Measurements from ENCODE around the gene DDX6. TPM values are rescaled to one million over a fixed set of nuclear protein-coding genes. Genes with fewer than 3 reads are reported as not detected.
"Not testable (repeated sequence)": the region's sequence is repeated elsewhere in the genome, so short reads cannot be mapped to it uniquely, and the experiment has no call there.

The DDX6 gene, protein sequence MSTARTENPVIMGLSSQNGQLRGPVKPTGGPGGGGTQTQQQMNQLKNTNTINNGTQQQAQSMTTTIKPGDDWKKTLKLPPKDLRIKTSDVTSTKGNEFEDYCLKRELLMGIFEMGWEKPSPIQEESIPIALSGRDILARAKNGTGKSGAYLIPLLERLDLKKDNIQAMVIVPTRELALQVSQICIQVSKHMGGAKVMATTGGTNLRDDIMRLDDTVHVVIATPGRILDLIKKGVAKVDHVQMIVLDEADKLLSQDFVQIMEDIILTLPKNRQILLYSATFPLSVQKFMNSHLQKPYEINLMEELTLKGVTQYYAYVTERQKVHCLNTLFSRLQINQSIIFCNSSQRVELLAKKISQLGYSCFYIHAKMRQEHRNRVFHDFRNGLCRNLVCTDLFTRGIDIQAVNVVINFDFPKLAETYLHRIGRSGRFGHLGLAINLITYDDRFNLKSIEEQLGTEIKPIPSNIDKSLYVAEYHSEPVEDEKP
- total RNA-seq: 100 to 1,000 TPM; 218 to 290 TPM
- total RNA-seq: 379 to 538 reads per million in 2 donors

DNA sequence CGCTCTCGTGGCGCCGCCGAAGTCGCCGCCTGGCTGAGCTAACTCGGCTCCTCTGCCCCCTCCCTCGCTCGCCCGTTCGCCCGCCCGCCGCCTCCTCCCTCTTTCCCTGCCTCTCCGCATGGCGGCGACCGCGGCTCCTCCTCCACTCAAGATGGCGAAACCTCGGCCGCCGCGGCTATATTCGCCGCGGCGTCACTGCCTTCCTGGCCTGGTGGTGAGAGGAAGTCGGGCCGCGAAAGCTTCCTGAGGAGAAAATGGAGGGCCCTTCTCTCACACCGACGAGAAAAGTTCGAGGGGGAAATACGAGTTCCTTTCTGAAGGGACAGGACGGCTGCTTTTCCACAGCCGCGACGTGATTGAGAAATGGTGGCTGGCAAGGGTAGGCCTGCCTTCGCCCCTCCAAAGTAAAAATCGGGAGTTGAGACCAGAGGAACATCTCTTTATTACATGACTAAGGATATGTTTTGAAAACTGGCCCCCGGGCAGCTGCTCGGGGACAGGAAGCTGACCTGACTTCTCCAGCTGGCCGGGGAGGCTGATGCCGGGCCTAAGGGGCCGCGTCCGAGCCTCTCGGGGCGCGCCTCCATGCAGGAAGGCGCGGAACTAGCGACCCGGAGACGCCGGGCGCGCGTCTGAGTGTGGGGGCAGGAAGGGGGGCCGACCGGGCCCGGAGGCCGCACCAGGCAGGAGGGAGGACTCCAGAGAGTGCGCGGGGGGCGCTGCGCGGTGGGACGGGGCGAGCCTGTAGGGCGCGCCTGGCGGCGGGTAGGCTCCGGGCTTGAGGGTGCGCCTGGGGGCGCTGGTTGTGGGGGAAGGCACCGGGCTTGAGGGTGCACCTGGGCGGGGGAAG lies at the start of gene DDX6:
Gene DDX6, minus strand, starts transcription at position 54 of the 850 bp plus-strand sequence. CDS start 4,913 bp downstream, outside the sequence.
- peaks cover 3% of the 10 kb centered on the region for H3K36me3 Mint-ChIP-seq (ENCODE audit: low read depth)
- H3K9me3 ChIP-seq (ENCODE audit: control insufficient read depth, low read length, poor library complexity, severe bottlenecking): no peaks in the 10 kb centered on the region
- H3K27me3 Mint-ChIP-seq: no peaks in the 10 kb centered on the region
- peak within 1 kb of the TSS; percentile 99 for H3K4me3 Mint-ChIP-seq
- peak; percentile 84 to 85 (median 84) for DNase-seq
- H3K27ac Mint-ChIP-seq: peak within 1 kb of the TSS; percentile 98
- H3K4me1 Mint-ChIP-seq: peaks cover 30% of the 10 kb centered on the region
- peak; percentile 72 for ATAC-seq

DNA sequence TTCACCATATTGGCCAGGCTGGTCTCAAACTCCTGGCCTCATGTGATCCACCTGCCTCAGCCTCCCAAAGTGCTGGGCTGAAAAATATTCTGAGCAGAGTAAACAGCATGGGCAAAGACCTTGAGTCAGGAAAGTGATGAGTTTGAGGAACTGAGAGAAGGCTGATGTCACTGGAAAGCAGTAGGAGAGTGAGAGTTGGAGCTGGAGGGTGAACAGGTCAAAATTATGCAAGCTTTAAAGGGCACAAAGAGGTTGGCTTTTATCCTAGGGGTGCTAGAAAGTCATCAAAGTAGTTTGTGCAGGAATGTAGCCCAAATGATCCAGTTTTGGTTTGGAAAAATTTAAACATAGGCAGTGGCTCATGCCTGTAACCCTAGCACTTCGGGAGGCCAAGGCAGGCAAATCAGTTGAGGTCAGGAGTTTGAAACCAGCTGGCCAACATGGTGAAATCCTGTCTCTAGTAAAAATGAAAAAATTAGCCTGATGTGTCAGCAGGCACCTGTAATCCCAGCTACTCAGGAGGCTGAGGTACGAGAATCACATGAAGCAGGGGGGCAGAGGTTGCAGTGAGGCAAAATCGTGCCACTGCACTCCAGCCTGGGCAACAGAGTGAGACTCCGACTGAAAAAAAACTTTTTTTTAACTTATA lies 48.1 kb upstream of the DDX6 start:
- Mint-ChIP-seq H3K27ac (no peak overlapping the region), H3K27me3 (no peaks in the 10 kb centered on the region), H3K4me3 (no peak overlapping the region), H3K36me3 (ENCODE audit: low read depth) (no peaks in the 10 kb centered on the region), H3K4me1 (peaks cover 20% of the 10 kb centered on the region)
- no peak for ATAC-seq
- no peaks in the 10 kb centered on the region for H3K9me3 ChIP-seq (ENCODE audit: control insufficient read depth, low read length, poor library complexity, severe bottlenecking)
- no peak for DNase-seq

DNA sequence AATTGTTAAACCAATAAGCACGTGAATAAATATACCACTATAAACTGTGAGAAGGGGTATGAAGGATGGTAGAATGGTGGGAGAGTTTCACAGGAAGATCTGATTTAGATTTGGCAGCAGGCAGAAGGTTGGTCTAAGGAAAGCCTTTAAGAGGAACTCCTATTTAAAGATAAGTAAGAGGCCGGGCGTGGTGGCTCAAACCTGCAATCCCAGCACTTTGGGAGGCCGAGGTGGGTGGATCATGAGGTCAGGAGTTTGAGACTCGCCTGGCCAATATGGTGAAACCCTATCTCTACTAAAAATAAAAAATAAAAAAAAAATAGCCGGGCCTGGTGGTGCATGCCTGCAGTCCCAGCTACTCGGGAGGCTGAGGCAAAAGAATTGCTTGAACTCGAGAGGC lies 46.9 kb upstream of the DDX6 start:
- Mint-ChIP-seq H3K36me3 (ENCODE audit: low read depth) (no peaks in the 10 kb centered on the region), H3K4me1 (peaks cover 20% of the 10 kb centered on the region), H3K4me3 (no peak overlapping the region), H3K27me3 (no peaks in the 10 kb centered on the region), H3K27ac (no peak overlapping the region)
- DNase-seq (no peak), ATAC-seq (no peak)
- no peaks in the 10 kb centered on the region for H3K9me3 ChIP-seq (ENCODE audit: control insufficient read depth, low read length, poor library complexity, severe bottlenecking)

DNA sequence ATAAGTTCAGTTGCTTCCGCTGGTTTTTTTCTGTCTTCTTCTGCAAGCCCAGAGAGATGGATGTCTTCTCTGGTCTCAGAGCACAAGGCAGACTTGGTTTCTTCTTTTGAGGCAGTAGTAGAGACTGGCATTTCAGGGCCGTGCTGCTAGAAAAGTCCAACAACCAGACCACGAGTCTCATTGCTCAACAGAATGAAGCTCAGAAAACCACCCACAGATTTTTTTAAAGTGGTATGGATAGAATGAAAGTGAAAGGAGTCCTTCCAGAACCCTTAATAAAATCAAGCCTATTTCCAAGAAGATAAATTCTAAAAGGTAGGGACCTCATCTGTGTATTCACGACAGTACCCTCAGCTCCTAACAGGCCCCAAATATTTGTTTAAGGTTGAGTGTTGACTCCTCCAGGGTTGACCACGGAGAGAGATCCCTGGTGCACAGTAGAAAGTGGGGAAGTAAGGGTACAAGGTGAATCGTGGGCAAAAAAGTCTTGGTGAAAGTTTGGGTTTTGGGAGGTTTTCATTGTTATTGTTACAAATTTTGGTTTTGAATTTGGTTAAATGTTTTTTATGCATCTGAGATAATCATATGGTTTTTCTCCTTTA lies 43.6 kb upstream of the DDX6 start:
- Mint-ChIP-seq H3K27me3 (no peaks in the 10 kb centered on the region), H3K4me3 (peak overlapping the region; percentile 65), H3K36me3 (ENCODE audit: low read depth) (no peaks in the 10 kb centered on the region), H3K27ac (peak overlapping the region; percentile 79), H3K4me1 (peaks cover 8% of the 10 kb centered on the region)
- DNase-seq (no peak), ATAC-seq (peak; percentile 30)
- H3K9me3 ChIP-seq (ENCODE audit: control insufficient read depth, low read length, poor library complexity, severe bottlenecking): no peaks in the 10 kb centered on the region

DNA sequence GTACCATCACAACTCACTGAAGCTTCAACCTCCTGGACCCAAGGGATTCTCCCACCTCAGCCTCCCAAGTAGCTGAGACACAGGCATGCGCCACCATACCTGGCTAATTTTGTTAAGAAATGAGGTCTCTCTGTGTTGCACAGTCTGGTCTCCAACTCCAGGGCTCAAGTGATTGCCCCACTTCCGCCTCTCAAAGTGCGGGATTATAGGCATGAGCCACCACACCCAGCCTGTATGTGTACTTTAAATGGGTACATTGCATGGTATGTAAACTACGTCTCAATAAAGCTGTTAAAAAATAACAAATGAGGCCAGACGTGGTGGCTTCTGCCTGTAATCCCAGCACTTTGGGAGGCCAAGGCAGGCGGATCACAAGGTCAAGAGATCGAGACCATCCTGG lies 36.2 kb upstream of the DDX6 start:
- H3K27ac Mint-ChIP-seq: no peak overlapping the region
- no peaks in the 10 kb centered on the region for H3K27me3 Mint-ChIP-seq
- ATAC-seq (no peak), DNase-seq (no peak)
- H3K4me3 Mint-ChIP-seq: no peak overlapping the region
- H3K9me3 ChIP-seq (ENCODE audit: control insufficient read depth, low read length, poor library complexity, severe bottlenecking): no peaks in the 10 kb centered on the region
- no peaks in the 10 kb centered on the region for H3K36me3 Mint-ChIP-seq (ENCODE audit: low read depth)
- H3K4me1 Mint-ChIP-seq: no peaks in the 10 kb centered on the region

DNA sequence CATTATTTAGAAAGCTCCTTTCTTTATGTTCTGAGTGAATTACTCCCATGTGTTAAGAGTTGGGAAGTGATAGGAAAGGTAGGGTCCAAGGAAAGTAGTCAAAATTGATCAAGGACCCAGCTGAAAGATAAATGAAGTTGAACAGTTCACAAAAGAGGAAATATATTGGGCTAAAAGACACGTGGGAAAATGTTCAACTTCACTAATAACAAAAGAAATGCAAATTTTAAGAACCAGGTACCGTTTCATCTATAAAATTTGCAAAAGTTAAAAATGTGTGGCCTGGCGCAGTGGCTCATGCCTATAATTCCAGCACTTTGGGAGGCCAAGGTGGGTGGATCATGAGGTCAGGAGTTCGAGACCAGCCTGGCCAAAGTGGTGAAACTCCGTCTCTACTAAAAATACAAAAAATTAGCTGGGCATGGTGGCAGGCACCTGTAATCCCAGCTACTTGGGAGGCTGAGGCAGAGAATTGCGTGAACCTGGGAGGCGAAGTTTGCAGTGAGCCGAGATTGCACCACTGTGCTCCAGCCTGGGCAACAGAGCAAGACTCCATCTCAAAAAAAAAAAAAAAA lies 32.1 kb upstream of the DDX6 start:
- H3K27me3 Mint-ChIP-seq; H3K27ac Mint-ChIP-seq; H3K36me3 Mint-ChIP-seq (ENCODE audit: low read depth); H3K9me3 ChIP-seq (ENCODE audit: control insufficient read depth, low read length, poor library complexity, severe bottlenecking); DNase-seq; H3K4me3 Mint-ChIP-seq; H3K4me1 Mint-ChIP-seq; ATAC-seq: not testable (repeated sequence)

DNA sequence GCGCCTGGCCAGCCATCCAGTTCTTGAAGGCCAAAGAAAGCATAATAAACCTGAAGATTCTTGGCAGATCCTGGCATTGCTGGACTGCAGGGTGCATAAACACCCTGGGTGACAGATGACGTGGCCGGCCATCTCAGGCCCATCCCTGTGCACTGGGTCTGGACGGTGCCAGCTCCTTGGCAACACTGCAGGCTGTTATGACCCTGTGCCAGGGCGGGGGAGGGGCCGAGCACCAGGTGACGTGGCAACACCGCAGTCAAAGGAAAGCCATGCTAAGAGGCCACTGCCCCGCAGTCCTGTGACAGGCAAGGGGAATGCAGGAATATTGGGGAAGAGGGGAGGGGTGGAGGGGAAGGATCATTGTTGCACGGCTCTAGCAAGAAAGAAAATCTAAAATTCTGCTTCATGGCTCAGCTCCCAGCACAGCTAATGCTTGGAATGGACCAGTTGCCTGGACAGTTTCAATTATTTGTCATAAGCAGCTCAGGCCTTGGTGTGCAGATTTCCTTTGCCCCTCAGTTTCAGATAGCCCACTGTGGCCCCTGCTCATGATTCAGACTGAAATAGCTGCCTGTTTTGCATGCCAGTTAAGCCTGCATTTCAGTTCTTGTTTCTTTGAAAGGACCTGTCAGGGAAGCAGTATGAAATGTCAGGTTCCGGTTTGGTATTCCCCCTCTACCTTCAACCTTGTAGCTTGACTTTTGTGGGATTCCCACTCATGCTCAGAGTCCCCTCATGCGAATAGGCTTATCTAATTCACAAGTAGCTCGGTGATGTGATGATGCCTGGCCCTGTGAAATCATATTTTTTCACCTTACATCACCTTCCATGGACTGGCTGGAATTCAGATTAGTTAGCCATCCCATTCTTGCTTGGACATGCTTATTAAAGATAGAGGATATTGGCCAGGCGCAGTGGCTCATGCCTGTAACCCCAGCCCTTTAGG lies 29.7 kb upstream of the DDX6 start:
- H3K27me3 Mint-ChIP-seq: no peaks in the 10 kb centered on the region
- peaks cover 3% of the 10 kb centered on the region for H3K4me1 Mint-ChIP-seq
- no peak for DNase-seq
- peak overlapping the region; percentile 31 for H3K4me3 Mint-ChIP-seq
- no peaks in the 10 kb centered on the region for H3K9me3 ChIP-seq (ENCODE audit: control insufficient read depth, low read length, poor library complexity, severe bottlenecking)
- peak overlapping the region; percentile 59 for H3K27ac Mint-ChIP-seq
- no peaks in the 10 kb centered on the region for H3K36me3 Mint-ChIP-seq (ENCODE audit: low read depth)
- peak; percentile 87 for ATAC-seq

DNA sequence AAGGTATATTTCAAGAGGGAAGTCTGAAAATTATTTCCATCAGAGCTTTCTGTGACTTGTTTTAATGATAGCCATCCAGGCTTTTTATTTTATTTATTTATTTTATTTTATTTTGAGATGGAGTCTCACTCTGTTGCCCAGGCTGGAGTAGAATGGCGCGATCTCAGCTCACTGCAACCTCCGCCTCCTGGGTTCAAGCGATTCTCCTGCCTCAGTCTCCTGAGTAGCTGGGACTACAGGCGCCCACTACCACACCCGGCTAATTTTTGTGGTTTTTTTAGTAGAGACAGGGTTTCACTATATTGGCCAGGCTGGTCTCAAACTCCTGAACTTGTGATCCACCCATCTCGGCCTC lies 29.0 kb upstream of the DDX6 start:
- peak overlapping the region; percentile 59 for H3K27ac Mint-ChIP-seq
- not testable (repeated sequence) for ATAC-seq; H3K4me1 Mint-ChIP-seq; H3K4me3 Mint-ChIP-seq; H3K9me3 ChIP-seq (ENCODE audit: control insufficient read depth, low read length, poor library complexity, severe bottlenecking); DNase-seq; H3K36me3 Mint-ChIP-seq (ENCODE audit: low read depth); H3K27me3 Mint-ChIP-seq

DNA sequence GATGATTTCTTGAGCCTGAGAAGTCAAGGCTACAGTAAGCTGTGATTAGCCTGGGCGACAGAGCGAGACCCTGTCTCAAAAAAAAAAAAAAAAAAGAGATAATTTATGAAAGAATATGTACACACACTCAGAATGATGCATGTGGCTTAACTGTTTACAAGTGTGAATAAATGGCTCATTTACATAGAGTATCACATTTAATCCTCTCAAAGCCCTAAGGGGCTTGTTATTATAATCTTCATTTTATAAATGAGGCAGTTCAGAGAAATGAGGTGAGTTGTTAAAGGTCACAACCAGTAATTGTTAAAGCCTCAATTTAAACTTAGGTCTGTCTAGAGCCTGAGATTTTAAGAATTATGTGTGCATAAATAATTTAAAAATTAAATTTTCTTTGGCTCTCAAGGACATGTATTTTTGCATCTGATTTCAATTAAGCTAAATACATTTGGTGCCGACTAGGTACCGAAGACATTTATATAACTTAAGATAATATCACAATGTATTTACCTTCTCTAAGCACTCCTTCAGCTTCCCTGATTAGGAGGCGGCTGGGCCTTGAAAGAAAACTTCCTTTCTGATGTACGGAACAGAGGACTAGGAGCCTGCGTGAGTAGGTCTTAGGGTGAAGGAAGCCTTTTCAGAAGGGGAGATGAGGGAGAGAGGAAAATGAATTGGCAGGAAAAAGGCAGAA lies 28.5 kb upstream of the DDX6 start:
- H3K9me3 ChIP-seq (ENCODE audit: control insufficient read depth, low read length, poor library complexity, severe bottlenecking): no peaks in the 10 kb centered on the region
- peaks cover 3% of the 10 kb centered on the region for H3K4me1 Mint-ChIP-seq
- H3K27ac Mint-ChIP-seq: no peak overlapping the region
- ATAC-seq (no peak), DNase-seq (no peak)
- no peaks in the 10 kb centered on the region for H3K27me3 Mint-ChIP-seq
- no peak overlapping the region for H3K4me3 Mint-ChIP-seq
- H3K36me3 Mint-ChIP-seq (ENCODE audit: low read depth): no peaks in the 10 kb centered on the region

DNA sequence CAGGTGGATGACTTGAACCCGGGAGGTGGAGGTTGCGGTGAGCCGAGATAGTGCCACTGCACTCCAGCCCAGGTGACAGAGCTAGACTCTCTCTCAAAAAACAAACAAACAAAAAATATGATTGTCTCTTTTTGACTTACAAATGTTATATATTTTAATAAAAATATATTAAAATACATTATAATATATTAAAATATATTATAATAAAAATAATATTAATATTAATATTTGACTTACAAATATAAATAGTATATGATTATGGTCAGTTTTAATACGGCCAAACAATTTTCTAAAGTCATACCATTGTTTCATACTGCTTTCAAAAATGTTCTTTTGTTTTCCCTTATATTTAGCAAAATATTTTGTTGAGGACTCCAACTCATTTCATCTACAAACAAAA lies 27.2 kb upstream of the DDX6 start:
- no peak for ATAC-seq
- Mint-ChIP-seq H3K27ac (no peak overlapping the region), H3K4me3 (no peak overlapping the region), H3K4me1 (peaks cover 3% of the 10 kb centered on the region), H3K27me3 (no peaks in the 10 kb centered on the region), H3K36me3 (ENCODE audit: low read depth) (no peaks in the 10 kb centered on the region)
- no peaks in the 10 kb centered on the region for H3K9me3 ChIP-seq (ENCODE audit: control insufficient read depth, low read length, poor library complexity, severe bottlenecking)
- no peak for DNase-seq

DNA sequence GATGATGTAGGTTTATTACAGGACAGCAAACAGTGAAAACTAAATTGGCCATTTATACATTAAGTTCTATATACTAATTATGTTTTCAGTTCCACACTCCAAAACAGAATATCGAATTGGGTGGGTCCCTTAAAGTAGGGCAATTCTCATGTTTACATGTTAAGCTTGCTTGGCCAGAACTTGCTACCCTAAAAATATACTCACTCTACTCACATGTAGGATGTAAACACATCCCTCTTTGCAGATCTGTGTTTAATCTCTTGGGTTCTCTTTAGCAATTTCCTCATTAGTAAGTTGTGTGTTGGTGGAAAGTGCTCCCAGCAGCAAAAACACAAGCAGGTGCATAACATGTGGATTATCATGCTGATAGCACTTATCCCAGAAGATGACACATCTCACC lies 22.6 kb upstream of the DDX6 start:
- no peak overlapping the region for H3K4me3 Mint-ChIP-seq
- no peak for DNase-seq
- ATAC-seq: no peak
- H3K36me3 Mint-ChIP-seq (ENCODE audit: low read depth): no peaks in the 10 kb centered on the region
- H3K9me3 ChIP-seq (ENCODE audit: control insufficient read depth, low read length, poor library complexity, severe bottlenecking): no peaks in the 10 kb centered on the region
- no peaks in the 10 kb centered on the region for H3K27me3 Mint-ChIP-seq
- H3K27ac Mint-ChIP-seq: no peak overlapping the region
- no peaks in the 10 kb centered on the region for H3K4me1 Mint-ChIP-seq
